Fibroblast of villous mesenchyme (primary cell): ENCODE measurements around the gene ENDOU. TPM values are rescaled to one million over a fixed set of nuclear protein-coding genes. Genes with fewer than 3 reads are reported as not detected.

Source experiments
- DNase-seq: peaks from one replicate; pipeline ENCODE4 v3.0.0-alpha.2; 2010; ENCODE audit warnings: low read depth
- H3K4me3 ChIP-seq: 2 replicates; pipeline ENCODE4 v1.5.1; 2011; ENCODE audit warnings: low read depth, mild to moderate bottlenecking, low read length
- total RNA-seq: library from RNA; depleted of rRNA; stranded (reverse); fragments of >200 nt; gene quantifications from 2 replicates; pipeline ENCODE4 v1.2.3, GENCODE V29; 2012
- TF ChIP-seq, protein P1 (sequence below): IDR thresholded peaks from 2 replicates; pipeline ENCODE4 v1.5.1; 2012; ENCODE audit warnings: low read depth, mild to moderate bottlenecking, low read length; ENCODE audit not compliant: insufficient read depth

Gene ENDOU
- total RNA-seq, 1 donor: not detected

GRCh38 chr12:47707905-47708543 is 17.3 kb downstream of the ENDOU start:
- H3K4me3 ChIP-seq: no peak overlapping the region
- no peak for DNase-seq
- TF ChIP-seq, protein P1, sequence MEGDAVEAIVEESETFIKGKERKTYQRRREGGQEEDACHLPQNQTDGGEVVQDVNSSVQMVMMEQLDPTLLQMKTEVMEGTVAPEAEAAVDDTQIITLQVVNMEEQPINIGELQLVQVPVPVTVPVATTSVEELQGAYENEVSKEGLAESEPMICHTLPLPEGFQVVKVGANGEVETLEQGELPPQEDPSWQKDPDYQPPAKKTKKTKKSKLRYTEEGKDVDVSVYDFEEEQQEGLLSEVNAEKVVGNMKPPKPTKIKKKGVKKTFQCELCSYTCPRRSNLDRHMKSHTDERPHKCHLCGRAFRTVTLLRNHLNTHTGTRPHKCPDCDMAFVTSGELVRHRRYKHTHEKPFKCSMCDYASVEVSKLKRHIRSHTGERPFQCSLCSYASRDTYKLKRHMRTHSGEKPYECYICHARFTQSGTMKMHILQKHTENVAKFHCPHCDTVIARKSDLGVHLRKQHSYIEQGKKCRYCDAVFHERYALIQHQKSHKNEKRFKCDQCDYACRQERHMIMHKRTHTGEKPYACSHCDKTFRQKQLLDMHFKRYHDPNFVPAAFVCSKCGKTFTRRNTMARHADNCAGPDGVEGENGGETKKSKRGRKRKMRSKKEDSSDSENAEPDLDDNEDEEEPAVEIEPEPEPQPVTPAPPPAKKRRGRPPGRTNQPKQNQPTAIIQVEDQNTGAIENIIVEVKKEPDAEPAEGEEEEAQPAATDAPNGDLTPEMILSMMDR: no peak

- H3K4me3 ChIP-seq: no peak overlapping the region
- no peak for DNase-seq
- TF ChIP-seq, protein P1: no peak
These were observed 17.9 kb downstream of the ENDOU start for GRCh38 chr12:47707355-47707754.

- H3K4me3 ChIP-seq: peak within 1 kb of the TSS; percentile 78
- peak; percentile 95 for DNase-seq
- TF ChIP-seq, protein P1: peak; percentile 57
These were observed 19.5 kb downstream of the ENDOU start, which contains the start of gene RPAP3 for GRCh38 chr12:47705566-47706425. Gene RPAP3 (minus strand): TSS chr12:47706030. CDS start chr12:47702840, 3,190 bp downstream.

DNA sequence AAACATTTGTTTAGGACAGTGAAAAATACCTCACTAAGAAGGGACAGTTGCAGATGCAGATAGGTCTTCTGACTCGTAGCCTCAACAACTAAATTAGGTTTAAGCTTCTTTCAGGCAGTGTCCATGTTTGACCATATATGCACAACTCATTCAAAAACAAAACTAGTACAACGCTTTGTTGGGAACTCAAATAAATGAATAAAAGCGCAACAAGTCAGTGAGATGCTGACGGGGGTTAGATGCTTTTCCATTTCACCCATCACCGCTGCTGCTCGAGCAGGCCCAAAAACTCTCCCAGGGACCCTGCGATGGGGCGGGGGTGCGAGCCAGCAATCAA is 20.1 kb downstream of the ENDOU start:
- peak overlapping the region; percentile 78 for H3K4me3 ChIP-seq
- TF ChIP-seq, protein P1: no peak
- no peak for DNase-seq

DNA sequence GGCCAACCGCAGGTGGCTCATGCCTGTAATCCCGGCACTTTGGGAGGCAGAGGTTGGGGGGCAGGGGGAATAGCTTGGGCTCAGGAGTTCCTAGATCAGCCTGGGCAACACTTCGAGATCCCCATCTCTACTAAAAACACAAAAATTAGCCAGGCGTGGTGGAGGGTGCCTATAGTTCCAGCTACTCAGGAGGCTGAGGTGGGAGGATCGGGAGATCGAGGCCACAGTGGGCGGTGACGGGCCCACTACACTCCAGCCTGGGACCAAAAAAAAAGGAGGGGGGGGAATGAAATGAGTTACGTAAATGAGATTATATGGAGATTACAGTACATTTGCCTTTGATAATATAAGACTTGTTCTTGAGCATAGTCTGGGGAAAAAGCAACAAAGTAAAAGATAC is 20.6 kb downstream of the ENDOU start:
- no peak for DNase-seq
- TF ChIP-seq, protein P1: no peak
- peak overlapping the region; percentile 78 for H3K4me3 ChIP-seq

GRCh38 chr12:47700263-47700662 is 25.0 kb downstream of the ENDOU start:
- no peak for DNase-seq
- no peak overlapping the region for H3K4me3 ChIP-seq
- TF ChIP-seq, protein P1: no peak
